Trophoblast cell (in vitro differentiated cells and primary cell): ENCODE results near the gene SCFD1.

Experiments
- DNase-seq, 2 donors: peaks; one replicate each; pipeline ENCODE4 v3.0.0-alpha.2; 2016
- H2AFZ ChIP-seq: 2 replicates; pipeline ENCODE4 v1.6.1; 2013; ENCODE audit warnings: low read length, moderate library complexity, mild to moderate bottlenecking; ENCODE audit not compliant: insufficient read depth, poor library complexity
- H2AK5ac ChIP-seq: 2 replicates; pipeline ENCODE4 v1.6.1; 2013; ENCODE audit warnings: mild to moderate bottlenecking, low read length
- H2BK120ac ChIP-seq: 2 replicates; pipeline ENCODE4 v1.6.1; 2013; ENCODE audit warnings: low read length, mild to moderate bottlenecking, moderate library complexity; ENCODE audit not compliant: insufficient read depth, poor library complexity
- H2BK12ac ChIP-seq: 2 replicates; pipeline ENCODE4 v1.6.1; 2013; ENCODE audit warnings: mild to moderate bottlenecking, low read length, moderate library complexity
- H2BK5ac ChIP-seq: 2 replicates; pipeline ENCODE4 v1.6.1; 2013; ENCODE audit warnings: low read length, low read depth, moderate library complexity, mild to moderate bottlenecking; ENCODE audit not compliant: poor library complexity
- H3K14ac ChIP-seq: 2 replicates; pipeline ENCODE4 v1.6.1; 2013; ENCODE audit warnings: mild to moderate bottlenecking, low read length
- H3K18ac ChIP-seq: 2 replicates; pipeline ENCODE4 v1.6.1; 2013; ENCODE audit warnings: mild to moderate bottlenecking, low read length
- H3K23ac ChIP-seq: 2 replicates; pipeline ENCODE4 v1.6.1; 2013; ENCODE audit warnings: low read length
- H3K27ac ChIP-seq: 2 replicates; pipeline ENCODE4 v1.5.1; 2013; ENCODE audit warnings: low read depth, mild to moderate bottlenecking, inconsistent platforms, low read length, moderate library complexity
- H3K27me3 ChIP-seq: 2 replicates; pipeline ENCODE4 v1.6.1; 2013; ENCODE audit warnings: inconsistent platforms, mild to moderate bottlenecking, low read length, moderate library complexity; ENCODE audit not compliant: insufficient read depth
- H3K36me3 ChIP-seq, 2 experiments: 1 replicate in 1 of 2; 2 replicates in 1 of 2; pipeline ENCODE4 v1.6.1; 2013; ENCODE audit warnings: low read length in 2 of 2, mild to moderate bottlenecking in 2 of 2, moderate library complexity in 1 of 2; ENCODE audit not compliant: insufficient read depth in 2 of 2, control insufficient read depth in 1 of 2
- H3K4ac ChIP-seq: 2 replicates; pipeline ENCODE4 v1.6.1; 2013; ENCODE audit warnings: low read depth, mild to moderate bottlenecking, low read length, moderate library complexity
- H3K4me1 ChIP-seq, 2 experiments: 1 replicate in 1 of 2; 2 replicates in 1 of 2; pipeline ENCODE4 v1.6.1; 2013; ENCODE audit warnings: low read length in 2 of 2, mild to moderate bottlenecking in 2 of 2, moderate library complexity in 1 of 2; ENCODE audit not compliant: insufficient read depth in 2 of 2, control insufficient read depth in 1 of 2
- H3K4me2 ChIP-seq: 2 replicates; pipeline ENCODE4 v1.6.1; 2013; ENCODE audit warnings: inconsistent platforms, mild to moderate bottlenecking, low read length, moderate library complexity
- H3K4me3 ChIP-seq: 2 replicates; pipeline ENCODE4 v1.5.1; 2013; ENCODE audit warnings: mild to moderate bottlenecking, low read depth, low read length, inconsistent platforms
- H3K79me1 ChIP-seq: one replicate; pipeline ENCODE4 v1.6.1; 2013; ENCODE audit warnings: low read length
- H3K79me2 ChIP-seq: 2 replicates; pipeline ENCODE4 v1.6.1; 2013; ENCODE audit warnings: low read length, mild to moderate bottlenecking; ENCODE audit not compliant: control insufficient read depth, insufficient read depth, poor library complexity
- H3K9ac ChIP-seq: 2 replicates; pipeline ENCODE4 v1.6.1; 2013; ENCODE audit warnings: mild to moderate bottlenecking, low read length
- H3K9me3 ChIP-seq: 2 replicates; pipeline ENCODE4 v1.6.1; 2013; ENCODE audit warnings: low read depth, mild to moderate bottlenecking, control low read depth, inconsistent platforms, low read length; ENCODE audit not compliant: insufficient read depth
- H4K12ac ChIP-seq: 2 replicates; pipeline ENCODE4 v1.6.1; 2013; ENCODE audit warnings: low read depth, mild to moderate bottlenecking, low read length, moderate library complexity
- H4K8ac ChIP-seq: 2 replicates; pipeline ENCODE4 v1.6.1; 2013; ENCODE audit warnings: low read depth, mild to moderate bottlenecking, low read length, moderate library complexity
- H4K91ac ChIP-seq: one replicate; pipeline ENCODE4 v1.6.1; 2013; ENCODE audit warnings: low read depth, mild to moderate bottlenecking, low read length, moderate library complexity
- WGBS: extraction: QIAGEN DNeasy Blood & Tissue Kit; methylation state at CpG from one replicate; pipeline ENCODE4 v1.1.7; 2013; ENCODE audit warnings: missing lambda C conversion rate; ENCODE audit not compliant: insufficient read length, insufficient coverage; ENCODE audit errors: extremely low coverage; 5-methylcytosine and 5-hydroxymethylcytosine counted together

Gene SCFD1

DNA sequence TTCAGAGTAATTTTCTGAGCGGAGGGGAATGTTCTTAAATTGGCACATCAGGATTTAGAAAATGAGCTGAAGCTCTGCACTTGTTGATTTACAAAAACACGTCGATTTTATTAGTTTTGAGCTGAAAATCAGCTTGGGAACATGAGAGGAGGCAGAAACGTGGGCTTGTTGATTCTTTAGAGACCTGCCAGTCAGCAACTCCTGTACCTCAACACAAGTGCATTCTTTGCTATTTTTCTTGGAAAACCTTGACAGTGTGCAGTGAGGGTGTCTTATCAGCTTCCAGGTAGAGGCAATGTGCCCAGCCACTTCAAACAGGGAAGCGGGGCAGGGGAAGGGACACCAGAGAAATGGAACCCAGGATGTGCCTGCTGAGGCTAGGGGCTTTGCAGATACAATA lies 149.5 kb downstream of the SCFD1 start:
- Histone ChIP-seq H3K79me2 (no peaks in the 10 kb centered on the region), H3K36me3 (no peaks in the 10 kb centered on the region), H4K12ac (no peak overlapping the region), H2BK12ac (no peak overlapping the region), H3K18ac (no peak overlapping the region), H3K27ac (no peak overlapping the region), H3K4ac (no peak overlapping the region), H4K8ac (no peak overlapping the region), H4K91ac (no peak overlapping the region), H3K79me1 (no peaks in the 10 kb centered on the region), H2AK5ac (no peak overlapping the region), H3K9me3 (no peaks in the 10 kb centered on the region), H3K27me3 (no peaks in the 10 kb centered on the region), H2BK5ac (no peak overlapping the region), H3K4me1 (no peaks in the 10 kb centered on the region), H2AFZ (no peak overlapping the region), H3K9ac (no peak overlapping the region), H3K14ac (no peak overlapping the region), H3K4me2 (no peak overlapping the region), H3K4me3 (no peak overlapping the region), H3K23ac (no peak overlapping the region), H2BK120ac (no peak overlapping the region)
- DNase-seq: no peak
- no CpG with 5 or more reads among the region's 5 CpGs for WGBS

DNA sequence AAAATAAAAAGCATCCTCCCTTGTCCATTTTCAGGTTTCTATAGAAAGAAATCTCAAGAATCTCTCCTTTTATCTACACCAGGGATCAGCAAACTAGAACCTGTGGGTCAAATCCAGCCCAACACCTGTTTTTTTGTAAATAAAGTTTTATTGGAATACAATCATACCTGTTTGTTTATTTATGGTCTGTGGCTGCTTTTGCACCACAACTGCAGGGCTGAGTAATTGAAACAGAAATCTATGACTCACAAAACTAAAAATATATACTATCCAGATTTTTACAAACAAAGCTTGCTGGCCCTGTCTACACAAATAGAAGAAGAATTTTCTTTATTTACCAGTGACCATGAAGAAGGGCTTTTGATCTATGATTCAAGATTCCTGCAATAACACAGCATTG lies 157.1 kb downstream of the SCFD1 start:
- Histone ChIP-seq H3K4ac (no peak overlapping the region), H3K9me3 (no peaks in the 10 kb centered on the region), H2AK5ac (no peak overlapping the region), H2BK12ac (no peak overlapping the region), H3K4me3 (no peak overlapping the region), H3K4me1 (no peaks in the 10 kb centered on the region), H4K12ac (no peak overlapping the region), H3K18ac (no peak overlapping the region), H3K14ac (no peak overlapping the region), H2AFZ (no peak overlapping the region), H3K36me3 (no peaks in the 10 kb centered on the region), H3K23ac (no peak overlapping the region), H3K9ac (no peak overlapping the region), H3K27ac (no peak overlapping the region), H3K79me1 (no peaks in the 10 kb centered on the region), H4K8ac (no peak overlapping the region), H3K27me3 (no peaks in the 10 kb centered on the region), H3K4me2 (no peak overlapping the region), H2BK5ac (no peak overlapping the region), H4K91ac (no peak overlapping the region), H3K79me2 (no peaks in the 10 kb centered on the region), H2BK120ac (no peak overlapping the region)
- no peak for DNase-seq
